K562 (cell line): Measurements from ENCODE around the gene ZNF486. TPM values are rescaled to one million over a fixed set of nuclear protein-coding genes. Genes with fewer than 3 reads are reported as not detected.

Experiments used
- ATAC-seq: fragments of 200-7000 bp; cut with Tn5 transposase; 3 replicates; pipeline ENCODE4 v1.9.1; 2020; ENCODE audit warnings: moderate library complexity
- BruUV-seq: library from RNA; stranded (reverse); fragments of 400-500 nt; replicated peaks from 2 replicates; lab custom pipeline; 2021; lab: Mats Ljungman, UMichigan
- CTCF ChIA-PET: fragments of 300-600 bp; formaldehyde crosslinking; extraction: SDS; loops from one replicate; lab custom pipeline; 2021; ENCODE audit warnings: low intra/inter-chr PET ratio; lab: Yijun Ruan, JAX
- POLR2A ChIA-PET: fragments of 300-600, 350-650 bp; sonication (Branson Sonifier 250); formaldehyde crosslinking; extraction: SDS; loops from one replicate; lab custom pipeline; 2021; ENCODE audit warnings: antibody characterized with exemption, inconsistent platforms; lab: Yijun Ruan, JAX
- DNase-seq, 4 experiments: peaks; one replicate each; pipeline versions ENCODE4 v3.0.0 to v3.0.0-alpha.2; 2011 to 2018; ENCODE audit warnings: low spot score in 3 of 4, mixed read lengths in 3 of 4; ENCODE audit errors: extremely low read depth in 1 of 4
- FAIRE-seq: peaks from 2 replicates; lab custom pipeline; 2011; peaks lifted over from hg19 to GRCh38; lab: Jason Lieb, UNC
- H2AFZ ChIP-seq: 2 replicates; pipeline ENCODE4 v1.6.0; 2011; ENCODE audit warnings: low read depth, low read length, control low read depth, inconsistent platforms
- H3K27ac ChIP-seq: fragments of 200-600 bp; 3 replicates; pipeline ENCODE4 v1.8.0; 2011; ENCODE audit warnings: low read depth, mild to moderate bottlenecking, control low read depth, inconsistent platforms, low read length, moderate library complexity, mixed read lengths; ENCODE audit errors: extremely low read depth
- H3K27me3 ChIP-seq, 2 experiments: fragments of 300-600 bp in 1 of 2; 2 replicates in 1 of 2; 3 replicates in 1 of 2; pipeline versions ENCODE4 v1.6.0 to v1.8.0; 2011; ENCODE audit warnings: inconsistent platforms in 2 of 2, low read length in 2 of 2, mild to moderate bottlenecking in 1 of 2, mixed read lengths in 1 of 2, moderate library complexity in 1 of 2; ENCODE audit not compliant: control insufficient read depth in 2 of 2, insufficient read depth in 2 of 2
- H3K36me3 ChIP-seq: fragments of 300-600 bp; 3 replicates; pipeline ENCODE4 v1.8.0; 2011; ENCODE audit warnings: mild to moderate bottlenecking, low read length, inconsistent platforms; ENCODE audit not compliant: control insufficient read depth, insufficient read depth
- H3K4me1 ChIP-seq, 2 experiments: fragments of 200-600 bp in 1 of 2; replicated peaks in 1 of 2; 2 replicates in 1 of 2; 3 replicates in 1 of 2; pipeline versions ENCODE4 v1.5.1 to v1.8.0; 2011; ENCODE audit warnings: inconsistent platforms in 2 of 2, low read length in 2 of 2, mild to moderate bottlenecking in 1 of 2, mixed read lengths in 1 of 2, moderate library complexity in 1 of 2; ENCODE audit not compliant: control insufficient read depth in 2 of 2, insufficient read depth in 2 of 2
- H3K4me2 ChIP-seq: 2 replicates; pipeline ENCODE4 v1.6.1; 2011; ENCODE audit warnings: low read length, control low read depth, inconsistent platforms, mixed read lengths; ENCODE audit not compliant: insufficient read depth
- H3K4me3 ChIP-seq: fragments of 200-600 bp; sonication (generic), shearing (Covaris generic); 2 replicates; pipeline ENCODE4 v1.5.1; 2016; ENCODE audit warnings: control low read depth, inconsistent platforms
- H3K79me2 ChIP-seq: fragments of 200-600 bp; 3 replicates; pipeline ENCODE4 v1.8.0; 2011; ENCODE audit warnings: low read length, inconsistent platforms; ENCODE audit not compliant: control insufficient read depth, insufficient read depth
- H3K9ac ChIP-seq, 2 experiments: 2 replicates each; pipeline versions ENCODE4 v1.6.0 to v1.6.1; 2011; ENCODE audit warnings: low read depth in 2 of 2, low read length in 2 of 2, control low read depth in 1 of 2, inconsistent platforms in 1 of 2, mild to moderate bottlenecking in 1 of 2, mixed read lengths in 1 of 2; ENCODE audit not compliant: insufficient read depth in 1 of 2
- H3K9me1 ChIP-seq: one replicate; pipeline ENCODE4 v1.6.0; 2011; ENCODE audit warnings: inconsistent platforms, mild to moderate bottlenecking, low read length, moderate library complexity; ENCODE audit not compliant: control insufficient read depth, insufficient read depth
- H3K9me3 ChIP-seq: replicated peaks from 2 replicates; pipeline ENCODE4 v1.5.1; 2011; ENCODE audit warnings: low read depth, low read length, inconsistent platforms; ENCODE audit not compliant: control insufficient read depth, insufficient read depth
- H4K20me1 ChIP-seq: replicated peaks from 2 replicates; pipeline ENCODE4 v1.6.1; 2011; ENCODE audit warnings: low read length, inconsistent platforms, mixed read lengths; ENCODE audit not compliant: control insufficient read depth, insufficient read depth
- ETV6 ChIP-seq, 3 experiments: fragments of 150-350 bp in 1 of 3; sonication (generic) in 1 of 3; formaldehyde crosslinking in 1 of 3; IDR thresholded peaks; 2 replicates each; pipeline versions ENCODE4 v1.6.1 to v1.8.0; 2014 to 2022; ENCODE audit warnings: borderline replicate concordance in 2 of 3, low read depth in 2 of 3, antibody characterized with exemption in 1 of 3, low read length in 1 of 3, mild to moderate bottlenecking in 1 of 3, missing genetic modification reagents in 1 of 3
- HNRNPL ChIP-seq: fragments of 200-400 bp; formaldehyde crosslinking; IDR thresholded peaks from 2 replicates; pipeline ENCODE4 v1.6.1; 2017; ENCODE audit warnings: low read depth, mild to moderate bottlenecking, low read length
- LCOR ChIP-seq: sonication (generic); formaldehyde crosslinking; IDR thresholded peaks from 2 replicates; pipeline ENCODE4 v1.8.0; 2022; ENCODE audit warnings: mild to moderate bottlenecking, missing genetic modification reagents
- MECOM ChIP-seq: fragments of 250-450 bp; sonication (Bioruptor Pico); IDR thresholded peaks from 2 replicates; pipeline ENCODE4 v1.8.0; 2022; ENCODE audit warnings: inconsistent platforms
- NFRKB ChIP-seq: fragments of 450-650 bp; IDR thresholded peaks from 2 replicates; pipeline ENCODE4 v1.6.1; 2016; ENCODE audit warnings: low read depth
- PML ChIP-seq: IDR thresholded peaks from 2 replicates; pipeline ENCODE4 v1.6.1; 2012; ENCODE audit warnings: low read length, inconsistent platforms
- POLR2G ChIP-seq: fragments of 200-400 bp; formaldehyde crosslinking; IDR thresholded peaks from 2 replicates; pipeline ENCODE4 v1.6.1; 2017; ENCODE audit warnings: low read depth, mild to moderate bottlenecking, antibody characterized with exemption, low read length, moderate library complexity
- RFX1 ChIP-seq: fragments of 450-650 bp; IDR thresholded peaks from 2 replicates; pipeline ENCODE4 v1.6.1; 2016; ENCODE audit warnings: mild to moderate bottlenecking, moderate library complexity
- RFX7 ChIP-seq: fragments of 250-450 bp; sonication (Bioruptor Pico); IDR thresholded peaks from 2 replicates; pipeline ENCODE4 v1.5.1; 2021; ENCODE audit warnings: mild to moderate bottlenecking
- SMAD2 ChIP-seq: fragments of 150-350 bp; IDR thresholded peaks from 2 replicates; pipeline ENCODE4 v1.6.1; 2014; ENCODE audit warnings: low read depth, mild to moderate bottlenecking, low read length
- ZBTB34 ChIP-seq: fragments of 250-450 bp; sonication (Bioruptor Pico); IDR thresholded peaks from 2 replicates; pipeline ENCODE4 v1.8.0; 2021; ENCODE audit warnings: mild to moderate bottlenecking, moderate library complexity
- WGBS: fragments of 100-300 bp; shearing (Covaris generic); methylation state at CpG from one replicate; pipeline ENCODE4 v1.1.6; 2016; ENCODE audit warnings: low coverage, mixed read lengths; ENCODE audit not compliant: insufficient coverage; ENCODE audit errors: missing lambda C conversion rate; 5-methylcytosine and 5-hydroxymethylcytosine counted together
- in situ Hi-C: fragments of 300-500 bp; cut with MboI; formaldehyde crosslinking; loops from 4 replicates; pipeline ENCODE4 v1.15.0; 2018; ENCODE audit warnings: inconsistent platforms, mixed read lengths
- intact Hi-C: fragments of 100-400 bp; cut with micrococcal nuclease; formaldehyde crosslinking; loops from 2 replicates; pipeline ENCODE4 v1.14.2; 2022
- polyA plus RNA-seq, 8 experiments: library from polyadenylated mRNA; depleted of rRNA in 4 of 8; stranded (reverse) in 5 of 8; unstranded in 3 of 8; fragments of >200 nt; fragmentation: Nextera tagmentation in 2 of 8; fragmentation: Illumina TruSeq in 1 of 8; extraction: Ambion mirVana in 2 of 8; extraction: Trizol in 1 of 8; gene quantifications; 2 replicates each; pipeline versions ENCODE4 v1.2.1 to v1.2.3, GENCODE V29; 2011 to 2014; ENCODE audit warnings: inconsistent platforms in 1 of 8, missing spikeins in 1 of 8
- total RNA-seq, 7 experiments: library from RNA; depleted of rRNA in 6 of 7; stranded (reverse); fragments of >200 nt in 6 of 7; fragmentation: Illumina TruSeq in 2 of 7; extraction: Trizol in 2 of 7; gene quantifications; 2 replicates each; pipeline versions ENCODE4 v1.2.1 to v1.2.3, GENCODE V29; 2011 to 2021; ENCODE audit warnings: low replicate concordance in 1 of 7
- TF ChIP-seq, protein P1 (sequence below), 3 experiments: fragments of 200-800 bp in 1 of 3; sonication (Bioruptor generic) in 1 of 3; sonication (generic) in 1 of 3; formaldehyde crosslinking in 1 of 3; IDR thresholded peaks; 2 replicates each; pipeline versions ENCODE4 v1.6.1 to v1.8.0; 2016 to 2022; ENCODE audit warnings: mild to moderate bottlenecking in 2 of 3, missing compliant biosample characterization in 2 of 3, missing genetic modification characterization in 2 of 3, missing genetic modification reagents in 1 of 3
- TF ChIP-seq, protein P2 (sequence below): IDR thresholded peaks from 2 replicates; pipeline ENCODE4 v1.6.1; 2014; ENCODE audit warnings: antibody characterized with exemption

Gene ZNF486
- total and polyA plus RNA-seq, 9 of the 15 experiments (the other 6 are each of a cell fraction or from before 2014, with no cell fraction given), result 0.39 to 1.6 (median 1.2) TPM

- TF ChIP-seq ETV6 (IDR thresholded peaks at IDR 0.05; ENCODE audit: borderline replicate concordance in 1 of 2, low read depth in 2 of 2, low read length in 1 of 2), result no peak
- TF ChIP-seq ETV6 (CRISPR knock-in tag; IDR thresholded peaks at IDR 0.05; ENCODE audit: borderline replicate concordance), result no peak
Observed at GRCh38 chr19:20164456-20164855, 2.6 kb upstream of the ZNF486 start (continued).

DNA sequence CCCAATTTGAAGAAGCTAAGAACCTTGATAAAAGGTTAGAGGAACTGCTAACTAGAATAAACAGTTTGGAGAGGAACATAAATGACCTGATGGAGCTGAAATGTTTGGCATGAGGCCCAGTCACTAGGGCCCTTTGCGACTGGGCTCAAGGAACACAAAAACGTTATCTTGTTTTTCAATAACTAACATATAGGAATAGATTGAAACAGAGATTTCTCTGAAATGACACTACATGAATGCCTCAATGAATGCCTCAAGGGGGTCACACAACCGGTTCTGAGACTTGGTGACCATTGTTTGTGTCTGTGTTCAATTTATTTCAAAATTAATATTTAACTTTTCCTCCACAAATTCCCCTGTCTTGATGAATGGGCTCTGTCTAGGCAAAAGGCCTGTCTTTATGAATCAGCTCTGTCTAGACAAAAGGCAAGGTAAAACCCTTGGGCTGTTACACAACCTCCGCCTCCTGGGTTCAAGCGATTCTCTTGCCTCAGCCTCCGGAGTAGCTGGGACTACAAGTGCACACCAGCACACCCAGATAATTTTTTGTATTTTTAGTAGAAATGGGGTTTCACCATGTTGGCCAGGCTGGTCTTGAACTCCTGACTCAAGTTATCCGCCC is 932 bp upstream of the ZNF486 start:
- no peak overlapping the region for H3K9ac ChIP-seq
- ChIA-PET POLR2A (no interaction called here), CTCF (no interaction called here)
- WGBS, result 9% methylated on average over 7 of the region's 7 CpGs
- no peak for DNase-seq
- H3K4me1 ChIP-seq, result no peaks in the 10 kb centered on the region
- no peaks in the 10 kb centered on the region for H3K36me3 ChIP-seq
- no peaks in the 10 kb centered on the region for H3K27me3 ChIP-seq
- H3K9me1 ChIP-seq, result no peaks in the 10 kb centered on the region
- intact Hi-C loops (no loop called here), in situ Hi-C loops (no loop called here)
- no peaks in the 10 kb centered on the region for H4K20me1 ChIP-seq
- no peak overlapping the region for H3K4me3 ChIP-seq
- FAIRE-seq, result no peak
- TF ChIP-seq SMAD2, result no peak
- no peak for TF ChIP-seq PML
- TF ChIP-seq MECOM (CRISPR knock-in tag), result no peak
- TF ChIP-seq NFRKB, result no peak
- no peak for TF ChIP-seq ZBTB34 (CRISPR knock-in tag)
- TF ChIP-seq, protein P1, sequence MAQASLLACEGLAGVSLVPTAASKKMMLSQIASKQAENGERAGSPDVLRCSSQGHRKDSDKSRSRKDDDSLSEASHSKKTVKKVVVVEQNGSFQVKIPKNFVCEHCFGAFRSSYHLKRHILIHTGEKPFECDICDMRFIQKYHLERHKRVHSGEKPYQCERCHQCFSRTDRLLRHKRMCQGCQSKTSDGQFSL (CRISPR knock-in tag; IDR thresholded peaks at IDR 0.05), result no peak
- TF ChIP-seq, protein P1 (tag; IDR thresholded peaks at IDR 0.05), result no peak
- no peak for TF ChIP-seq RFX7 (CRISPR knock-in tag)
- no peak for TF ChIP-seq HNRNPL
- TF ChIP-seq, protein P2, sequence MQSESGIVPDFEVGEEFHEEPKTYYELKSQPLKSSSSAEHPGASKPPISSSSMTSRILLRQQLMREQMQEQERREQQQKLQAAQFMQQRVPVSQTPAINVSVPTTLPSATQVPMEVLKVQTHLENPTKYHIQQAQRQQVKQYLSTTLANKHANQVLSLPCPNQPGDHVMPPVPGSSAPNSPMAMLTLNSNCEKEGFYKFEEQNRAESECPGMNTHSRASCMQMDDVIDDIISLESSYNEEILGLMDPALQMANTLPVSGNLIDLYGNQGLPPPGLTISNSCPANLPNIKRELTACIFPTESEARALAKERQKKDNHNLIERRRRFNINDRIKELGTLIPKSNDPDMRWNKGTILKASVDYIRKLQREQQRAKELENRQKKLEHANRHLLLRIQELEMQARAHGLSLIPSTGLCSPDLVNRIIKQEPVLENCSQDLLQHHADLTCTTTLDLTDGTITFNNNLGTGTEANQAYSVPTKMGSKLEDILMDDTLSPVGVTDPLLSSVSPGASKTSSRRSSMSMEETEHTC, result no peak
- no peak for TF ChIP-seq RFX1
- no peak for TF ChIP-seq LCOR (CRISPR knock-in tag)
- TF ChIP-seq POLR2G, result no peak
- no TSS peak for BruUV-seq
- H3K79me2 ChIP-seq, result no peaks in the 10 kb centered on the region
- no peaks in the 10 kb centered on the region for H3K9me3 ChIP-seq
- no peak overlapping the region for H3K4me2 ChIP-seq
- ATAC-seq, result no peak
- no peak overlapping the region for H3K27ac ChIP-seq
- H2AFZ ChIP-seq, result no peak overlapping the region
